Spleen (tissue), 7 donors: ENCODE data around the gene ZNF331.

Source experiments
- POLR2A ChIP-seq, 3 donors: fragments of 450-650 bp; IDR thresholded peaks; one replicate each; pipeline ENCODE4 v1.5.1; 2017; ENCODE audit warnings: antibody characterized with exemption in 3 of 3, mild to moderate bottlenecking in 1 of 3
- POLR2AphosphoS5 ChIP-seq, 3 donors: sonication (generic); formaldehyde crosslinking; IDR thresholded peaks; one replicate each; pipeline ENCODE4 v1.5.1; 2017; ENCODE audit warnings: antibody characterized with exemption in 3 of 3
- TF ChIP-seq, protein P1 (sequence below), 11 experiments: fragments of 200-600 bp in 7 of 11; fragments of 450-650 bp in 4 of 11; sonication (generic) in 4 of 11; IDR thresholded peaks in 8 of 11; conservative IDR thresholded peaks in 3 of 11; 1 replicate in 7 of 11; 2 replicates in 4 of 11; pipeline versions ENCODE4 v1.4.0 to v1.8.0; 2016 to 2021; ENCODE audit warnings: antibody characterized with exemption in 11 of 11, inconsistent platforms in 4 of 11, mild to moderate bottlenecking in 1 of 11
- donor health status: DM: no; HTN: no; CAD: no; lungs with moderate emphysema.
- donor health status: DM: no; HTN: no; CAD: no.
- donor health status: DM: no; HTN: no; CAD: no.

DNA sequence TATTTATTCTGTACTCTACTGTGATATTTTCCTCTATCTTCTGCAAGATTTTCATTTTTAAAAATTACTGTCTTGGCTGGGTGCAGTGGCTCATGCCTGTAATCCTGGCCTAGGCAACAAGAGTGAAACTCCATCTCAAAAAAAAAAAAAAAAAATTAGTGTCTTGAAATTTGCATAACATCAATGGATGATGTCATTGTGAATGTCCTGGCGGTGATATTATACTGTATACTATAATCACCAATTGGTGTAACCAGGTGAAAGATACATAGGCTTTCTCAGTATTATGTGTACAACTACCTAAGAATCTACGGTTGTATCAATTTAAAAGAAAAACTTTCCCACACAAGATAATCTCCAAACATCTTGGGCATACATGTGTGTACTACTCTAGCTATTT is 15.2 kb downstream of the ZNF331 start:
- TF ChIP-seq, protein P1, sequence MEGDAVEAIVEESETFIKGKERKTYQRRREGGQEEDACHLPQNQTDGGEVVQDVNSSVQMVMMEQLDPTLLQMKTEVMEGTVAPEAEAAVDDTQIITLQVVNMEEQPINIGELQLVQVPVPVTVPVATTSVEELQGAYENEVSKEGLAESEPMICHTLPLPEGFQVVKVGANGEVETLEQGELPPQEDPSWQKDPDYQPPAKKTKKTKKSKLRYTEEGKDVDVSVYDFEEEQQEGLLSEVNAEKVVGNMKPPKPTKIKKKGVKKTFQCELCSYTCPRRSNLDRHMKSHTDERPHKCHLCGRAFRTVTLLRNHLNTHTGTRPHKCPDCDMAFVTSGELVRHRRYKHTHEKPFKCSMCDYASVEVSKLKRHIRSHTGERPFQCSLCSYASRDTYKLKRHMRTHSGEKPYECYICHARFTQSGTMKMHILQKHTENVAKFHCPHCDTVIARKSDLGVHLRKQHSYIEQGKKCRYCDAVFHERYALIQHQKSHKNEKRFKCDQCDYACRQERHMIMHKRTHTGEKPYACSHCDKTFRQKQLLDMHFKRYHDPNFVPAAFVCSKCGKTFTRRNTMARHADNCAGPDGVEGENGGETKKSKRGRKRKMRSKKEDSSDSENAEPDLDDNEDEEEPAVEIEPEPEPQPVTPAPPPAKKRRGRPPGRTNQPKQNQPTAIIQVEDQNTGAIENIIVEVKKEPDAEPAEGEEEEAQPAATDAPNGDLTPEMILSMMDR (IDR thresholded peaks at IDR 0.05 in 8 of 11, conservative IDR thresholded peaks at IDR 0.05 in 3 of 11): no peak
- TF ChIP-seq POLR2A (IDR thresholded peaks at IDR 0.05) (no peak), POLR2AphosphoS5 (IDR thresholded peaks at IDR 0.05) (no peak)
